Astrocyte of the cerebellum (primary cell): ENCODE measurements around the gene DLX4.

Experiments used
- DNase-seq: peaks from one replicate; pipeline ENCODE4 v3.0.0-alpha.2; 2011; ENCODE audit warnings: low read depth
- H3K4me3 ChIP-seq: 2 replicates; pipeline ENCODE4 v1.5.1; 2011; ENCODE audit warnings: mild to moderate bottlenecking, low read depth, low read length, moderate library complexity
- in situ Hi-C: cut with HindIII; loops from 2 replicates; pipeline ENCODE4 v1.10.0; 2017; ENCODE audit warnings: low sequenced_read_pairs
- TF ChIP-seq, protein P1 (sequence below): IDR thresholded peaks from 2 replicates; pipeline ENCODE4 v1.5.1; 2012; ENCODE audit warnings: low read length, low read depth, moderate library complexity, mild to moderate bottlenecking; ENCODE audit errors: missing control alignments

The DLX4 gene

DNA sequence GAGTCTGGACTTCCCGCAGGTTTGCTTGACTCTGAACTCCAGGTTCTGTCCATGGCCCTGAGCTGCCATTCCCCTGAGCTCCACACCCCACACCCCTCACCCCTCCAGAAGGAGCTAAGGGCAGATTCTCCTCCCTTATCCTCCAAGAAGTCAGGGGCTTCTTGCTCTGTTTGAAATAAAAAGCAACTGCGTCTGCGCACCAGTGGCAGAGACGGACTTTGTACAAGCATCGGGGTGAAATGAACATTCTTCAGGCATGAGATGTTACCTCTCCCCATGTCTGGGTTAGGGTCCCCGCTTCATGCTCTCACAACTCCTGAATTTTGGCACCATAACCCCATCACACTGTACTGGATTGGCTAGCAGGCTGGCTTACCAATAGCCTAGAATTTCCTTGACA lies 36.1 kb upstream of the DLX4 start:
- H3K4me3 ChIP-seq, result no peak overlapping the region

DNA sequence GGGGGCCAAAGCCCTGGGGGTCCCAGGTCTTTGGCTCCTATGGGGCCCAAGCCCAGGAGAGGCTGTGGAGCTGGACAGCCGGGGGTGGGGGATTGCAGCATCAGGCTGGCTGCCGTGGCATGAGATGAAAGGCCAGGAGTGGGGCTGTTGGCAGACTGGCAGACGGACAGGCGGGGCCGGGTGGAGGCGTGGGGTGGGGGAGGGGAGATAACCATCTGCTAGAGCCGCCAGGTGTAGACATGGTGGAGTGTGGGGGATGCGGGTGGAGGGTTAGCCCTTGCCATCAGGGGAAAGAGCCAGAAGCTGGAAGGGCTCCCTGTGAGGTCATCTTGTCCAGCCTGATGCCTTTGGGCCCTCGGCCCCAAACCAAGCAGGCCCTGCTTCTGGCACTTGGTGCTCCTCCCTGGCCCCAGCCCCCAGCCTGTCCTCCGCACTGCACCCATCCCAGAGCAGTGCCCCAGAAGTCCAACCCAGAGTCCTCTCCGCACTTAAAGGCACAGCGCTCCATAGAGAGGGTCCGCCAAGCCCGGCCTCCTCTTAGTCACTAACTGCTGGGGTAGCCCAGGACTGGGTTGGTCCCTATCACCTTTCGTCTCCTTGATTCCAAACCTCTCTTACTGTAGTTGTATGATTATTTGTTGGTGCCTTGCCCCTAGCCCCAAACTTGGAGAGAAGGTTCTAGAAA lies 33.3 kb upstream of the DLX4 start:
- in situ Hi-C loops, result no loop called here

More for the DNA sequence above, 36.1 kb upstream of the DLX4 start:
- TF ChIP-seq, protein P1, sequence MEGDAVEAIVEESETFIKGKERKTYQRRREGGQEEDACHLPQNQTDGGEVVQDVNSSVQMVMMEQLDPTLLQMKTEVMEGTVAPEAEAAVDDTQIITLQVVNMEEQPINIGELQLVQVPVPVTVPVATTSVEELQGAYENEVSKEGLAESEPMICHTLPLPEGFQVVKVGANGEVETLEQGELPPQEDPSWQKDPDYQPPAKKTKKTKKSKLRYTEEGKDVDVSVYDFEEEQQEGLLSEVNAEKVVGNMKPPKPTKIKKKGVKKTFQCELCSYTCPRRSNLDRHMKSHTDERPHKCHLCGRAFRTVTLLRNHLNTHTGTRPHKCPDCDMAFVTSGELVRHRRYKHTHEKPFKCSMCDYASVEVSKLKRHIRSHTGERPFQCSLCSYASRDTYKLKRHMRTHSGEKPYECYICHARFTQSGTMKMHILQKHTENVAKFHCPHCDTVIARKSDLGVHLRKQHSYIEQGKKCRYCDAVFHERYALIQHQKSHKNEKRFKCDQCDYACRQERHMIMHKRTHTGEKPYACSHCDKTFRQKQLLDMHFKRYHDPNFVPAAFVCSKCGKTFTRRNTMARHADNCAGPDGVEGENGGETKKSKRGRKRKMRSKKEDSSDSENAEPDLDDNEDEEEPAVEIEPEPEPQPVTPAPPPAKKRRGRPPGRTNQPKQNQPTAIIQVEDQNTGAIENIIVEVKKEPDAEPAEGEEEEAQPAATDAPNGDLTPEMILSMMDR, result no peak
- in situ Hi-C loops, result no loop called here
- DNase-seq, result no peak

DNA sequence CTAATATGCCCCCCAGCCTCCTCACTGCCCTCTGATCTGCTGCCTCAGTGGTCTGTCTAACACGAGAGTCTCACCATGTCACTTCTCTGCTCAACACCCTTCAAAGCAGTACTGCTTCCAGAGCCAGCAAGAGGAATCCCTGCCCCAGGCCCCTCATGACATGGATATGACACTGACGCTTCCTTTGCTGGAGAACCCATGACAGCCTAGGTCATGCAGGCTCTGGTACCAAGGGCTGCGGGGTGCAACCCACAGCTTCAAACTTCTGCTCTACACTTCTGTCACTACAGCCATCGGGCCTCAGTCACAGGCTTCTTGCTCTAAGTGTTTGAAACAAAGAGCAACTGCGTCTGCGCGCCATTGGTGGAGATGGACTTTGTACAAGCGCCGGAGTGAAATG lies 32.6 kb upstream of the DLX4 start:
- DNase-seq, result no peak
- TF ChIP-seq, protein P1, result no peak
- in situ Hi-C loops, result no loop called here

More for the DNA sequence above, 33.3 kb upstream of the DLX4 start:
- TF ChIP-seq, protein P1, result no peak
- DNase-seq, result no peak
- no peak overlapping the region for H3K4me3 ChIP-seq

DNA sequence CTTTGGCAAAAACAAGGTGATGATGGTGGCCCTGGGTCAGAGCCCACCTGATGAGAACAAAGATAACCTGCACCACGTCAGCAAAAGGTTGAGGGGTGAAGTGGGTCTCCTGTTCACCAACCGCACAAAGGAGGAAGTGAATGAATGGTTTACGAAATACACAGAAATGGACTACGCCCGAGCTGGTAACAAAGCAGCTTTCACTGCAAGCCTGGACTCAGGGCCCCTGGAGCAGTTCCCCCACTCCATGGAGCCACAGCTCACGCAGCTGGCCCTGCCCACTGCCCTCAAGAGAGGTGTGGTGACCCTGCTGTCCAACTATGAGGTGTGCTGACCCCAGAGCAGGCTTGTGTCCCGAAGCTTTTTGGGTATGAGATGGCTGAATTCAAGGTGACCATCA lies 29.7 kb upstream of the DLX4 start:
- in situ Hi-C loops, result no loop called here
- H3K4me3 ChIP-seq, result no peak overlapping the region
- TF ChIP-seq, protein P1, result no peak
- DNase-seq, result no peak

More for the DNA sequence above, 32.6 kb upstream of the DLX4 start:
- H3K4me3 ChIP-seq, result no peak overlapping the region

DNA sequence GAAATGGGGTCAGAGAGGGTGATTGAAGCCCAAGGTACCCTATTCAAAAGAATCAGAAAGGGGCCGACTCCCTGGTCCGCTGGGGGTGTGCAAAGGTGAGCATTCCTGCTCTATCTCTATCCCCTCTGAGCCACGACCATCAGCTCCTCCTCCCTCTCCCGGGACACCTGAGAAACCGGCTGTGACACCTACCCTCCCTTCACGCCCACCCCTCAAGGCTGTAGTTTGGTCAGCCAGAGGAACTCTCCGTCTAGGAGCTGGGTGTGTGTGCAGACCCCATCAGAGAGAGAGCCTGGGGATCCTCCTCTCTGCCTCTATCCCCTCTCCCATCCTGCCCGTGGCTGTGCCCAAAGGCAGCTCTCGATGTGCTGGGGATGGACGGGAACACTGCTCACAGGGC lies 27.6 kb upstream of the DLX4 start:
- in situ Hi-C loops, result no loop called here
- TF ChIP-seq, protein P1, result no peak
- H3K4me3 ChIP-seq, result no peak overlapping the region
- no peak for DNase-seq

DNA sequence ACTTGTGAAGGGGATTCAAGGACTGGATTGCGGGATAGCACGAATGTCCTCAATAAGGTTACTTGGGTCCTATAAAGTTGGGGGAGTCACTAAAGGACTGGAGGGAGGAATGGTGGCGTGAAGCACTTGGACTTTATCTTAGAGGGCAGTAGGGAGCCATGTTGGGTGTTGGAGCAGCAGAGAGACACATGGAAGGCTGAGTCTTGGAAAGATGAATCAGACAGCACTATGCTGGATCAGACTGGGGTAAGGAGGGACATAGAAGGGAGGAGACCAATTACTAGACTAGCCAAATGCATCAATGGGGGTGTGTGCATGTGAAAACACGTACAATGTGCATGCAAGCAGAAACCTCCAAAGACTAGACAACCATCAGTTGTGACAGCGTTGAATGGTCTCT lies 26.0 kb upstream of the DLX4 start:
- no peak overlapping the region for H3K4me3 ChIP-seq
- in situ Hi-C loops, result no loop called here
- no peak for DNase-seq
- TF ChIP-seq, protein P1, result no peak
